ENCODE data around the gene LLGL2.

The LLGL2 gene

DNA sequence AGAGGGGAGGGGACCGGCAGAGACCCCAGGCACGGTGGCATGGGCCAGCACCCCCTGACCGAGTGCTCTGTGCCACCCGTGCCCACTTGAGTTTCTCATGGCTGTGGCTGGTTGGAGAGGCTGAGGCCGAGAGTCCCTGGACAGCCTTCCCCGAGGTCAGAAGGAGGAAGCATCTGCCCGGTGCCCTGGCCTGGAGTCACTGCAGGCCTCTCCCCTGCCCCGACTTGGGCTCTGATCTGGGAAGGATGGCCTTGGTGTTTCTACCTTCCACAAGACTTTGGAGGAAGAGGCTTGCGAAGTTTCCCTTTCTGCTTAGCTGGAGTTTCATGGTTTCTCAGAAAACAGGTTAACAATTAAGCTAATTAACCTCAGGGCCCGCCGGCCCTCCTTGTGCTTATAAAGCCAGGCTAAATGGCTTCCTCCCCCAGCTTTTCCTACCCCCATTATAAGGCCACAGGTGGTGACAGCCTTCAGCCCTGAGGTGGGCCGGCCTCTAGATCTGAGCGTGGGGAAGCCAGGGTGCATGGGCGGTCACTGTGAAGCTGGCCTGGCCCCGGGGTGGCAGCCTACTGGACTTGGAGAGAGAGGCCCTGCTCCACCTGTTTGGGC lies 17.3 kb downstream of the LLGL2 start:
- no peak overlapping the region for H3K4me3 ChIP-seq (replicated peaks; ENCODE audit: low read depth, low read length)
- no peak for DNase-seq (ENCODE audit: extremely low read depth, low read depth)
- TF ChIP-seq, protein P1, sequence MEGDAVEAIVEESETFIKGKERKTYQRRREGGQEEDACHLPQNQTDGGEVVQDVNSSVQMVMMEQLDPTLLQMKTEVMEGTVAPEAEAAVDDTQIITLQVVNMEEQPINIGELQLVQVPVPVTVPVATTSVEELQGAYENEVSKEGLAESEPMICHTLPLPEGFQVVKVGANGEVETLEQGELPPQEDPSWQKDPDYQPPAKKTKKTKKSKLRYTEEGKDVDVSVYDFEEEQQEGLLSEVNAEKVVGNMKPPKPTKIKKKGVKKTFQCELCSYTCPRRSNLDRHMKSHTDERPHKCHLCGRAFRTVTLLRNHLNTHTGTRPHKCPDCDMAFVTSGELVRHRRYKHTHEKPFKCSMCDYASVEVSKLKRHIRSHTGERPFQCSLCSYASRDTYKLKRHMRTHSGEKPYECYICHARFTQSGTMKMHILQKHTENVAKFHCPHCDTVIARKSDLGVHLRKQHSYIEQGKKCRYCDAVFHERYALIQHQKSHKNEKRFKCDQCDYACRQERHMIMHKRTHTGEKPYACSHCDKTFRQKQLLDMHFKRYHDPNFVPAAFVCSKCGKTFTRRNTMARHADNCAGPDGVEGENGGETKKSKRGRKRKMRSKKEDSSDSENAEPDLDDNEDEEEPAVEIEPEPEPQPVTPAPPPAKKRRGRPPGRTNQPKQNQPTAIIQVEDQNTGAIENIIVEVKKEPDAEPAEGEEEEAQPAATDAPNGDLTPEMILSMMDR (IDR thresholded peaks at IDR 0.05; ENCODE audit: low read depth, low read length, missing control alignments), result no peak

DNA sequence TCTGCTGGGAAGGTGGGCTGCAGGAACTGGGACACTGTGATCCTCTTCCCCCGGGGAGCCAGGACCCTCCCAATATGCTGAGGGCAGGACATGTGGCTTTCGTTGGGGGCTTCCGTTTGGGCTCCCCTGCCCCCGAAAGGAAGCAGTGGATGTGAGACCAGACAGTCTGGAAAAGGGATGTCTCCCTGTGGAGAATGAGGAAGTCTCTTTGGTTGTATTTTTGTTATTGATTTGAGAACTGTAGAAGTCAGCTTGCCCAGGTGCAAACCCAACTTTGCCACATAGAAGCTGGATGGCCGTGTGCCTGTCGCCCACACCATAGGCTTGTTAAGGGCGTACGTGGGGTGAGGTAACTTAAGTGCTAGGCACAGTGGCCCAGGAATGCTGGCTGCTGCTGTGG lies 18.8 kb downstream of the LLGL2 start:
- H3K4me3 ChIP-seq (replicated peaks; ENCODE audit: low read depth, low read length), result no peak overlapping the region
- TF ChIP-seq, protein P1 (IDR thresholded peaks at IDR 0.05; ENCODE audit: low read depth, low read length, missing control alignments), result no peak
- no peak for DNase-seq (ENCODE audit: extremely low read depth, low read depth)

DNA sequence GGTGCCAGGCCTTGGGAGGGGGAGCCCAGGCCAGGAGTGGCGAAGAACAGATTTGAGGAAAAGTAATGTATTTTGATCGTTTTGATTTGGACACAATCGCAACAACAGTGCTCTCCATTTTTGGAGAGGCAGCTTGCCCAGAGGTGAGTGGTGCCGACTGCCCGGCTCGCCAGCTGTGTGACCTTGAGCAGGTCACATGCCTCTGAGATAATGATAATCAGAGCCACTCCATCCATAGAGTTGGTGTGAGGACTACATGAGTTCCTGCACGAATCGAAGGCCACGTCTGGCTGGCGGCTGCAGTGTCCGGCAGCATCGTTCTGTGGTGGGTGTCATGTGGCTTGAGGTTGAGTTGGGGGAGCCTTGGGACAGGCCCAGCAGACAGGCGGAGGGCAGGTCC lies 20.7 kb downstream of the LLGL2 start:
- DNase-seq (ENCODE audit: extremely low read depth, low read depth), result no peak
- TF ChIP-seq, protein P1 (IDR thresholded peaks at IDR 0.05; ENCODE audit: low read depth, low read length, missing control alignments), result no peak
- no peak overlapping the region for H3K4me3 ChIP-seq (replicated peaks; ENCODE audit: low read depth, low read length)

DNA sequence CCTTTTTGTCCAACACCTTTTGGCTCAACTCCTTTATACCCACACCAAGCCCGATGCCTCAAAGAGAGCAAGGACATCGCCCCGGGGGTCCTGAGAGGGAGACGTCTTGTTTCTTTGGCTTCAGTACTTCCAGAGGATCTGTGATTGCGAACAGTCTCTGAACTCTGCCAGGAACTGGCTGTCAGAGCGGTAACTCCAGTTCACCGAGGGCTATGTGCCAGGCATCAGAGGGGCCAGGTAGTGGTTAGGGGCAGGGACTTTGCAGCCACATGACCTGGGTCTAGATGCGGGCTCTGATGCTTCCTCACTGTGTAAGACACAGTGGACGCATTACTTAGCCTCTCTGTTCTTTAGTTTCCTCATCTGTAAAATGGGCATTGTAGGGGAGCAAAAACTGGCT lies 21.6 kb downstream of the LLGL2 start:
- TF ChIP-seq, protein P1 (IDR thresholded peaks at IDR 0.05; ENCODE audit: low read depth, low read length, missing control alignments), result no peak

DNA sequence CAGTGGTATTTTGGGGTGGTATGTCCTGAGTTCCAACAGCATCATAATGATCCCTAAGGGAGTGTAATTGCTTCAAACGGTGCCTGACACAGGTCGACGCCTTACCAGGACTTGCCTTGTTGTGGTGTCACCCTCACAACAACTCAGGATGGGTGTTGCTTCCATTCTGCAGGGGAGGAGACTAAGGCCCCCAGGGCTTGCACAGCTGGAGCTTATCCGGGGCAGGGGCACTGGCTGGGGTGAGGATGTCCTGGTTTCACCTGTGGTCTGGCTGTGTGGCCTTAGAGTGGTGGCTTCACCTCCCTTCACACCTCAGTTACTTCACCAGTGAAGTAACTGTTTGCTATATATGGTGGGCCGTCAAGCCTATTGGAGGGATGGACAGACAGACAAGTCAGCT lies 23.3 kb downstream of the LLGL2 start:
- TF ChIP-seq, protein P1 (IDR thresholded peaks at IDR 0.05; ENCODE audit: low read depth, low read length, missing control alignments), result no peak
- no peak for DNase-seq (ENCODE audit: extremely low read depth, low read depth)
- H3K4me3 ChIP-seq (replicated peaks; ENCODE audit: low read depth, low read length), result no peak overlapping the region

More for the DNA sequence above, 21.6 kb downstream of the LLGL2 start:
- DNase-seq (ENCODE audit: extremely low read depth, low read depth), result no peak
- no peak overlapping the region for H3K4me3 ChIP-seq (replicated peaks; ENCODE audit: low read depth, low read length)

DNA sequence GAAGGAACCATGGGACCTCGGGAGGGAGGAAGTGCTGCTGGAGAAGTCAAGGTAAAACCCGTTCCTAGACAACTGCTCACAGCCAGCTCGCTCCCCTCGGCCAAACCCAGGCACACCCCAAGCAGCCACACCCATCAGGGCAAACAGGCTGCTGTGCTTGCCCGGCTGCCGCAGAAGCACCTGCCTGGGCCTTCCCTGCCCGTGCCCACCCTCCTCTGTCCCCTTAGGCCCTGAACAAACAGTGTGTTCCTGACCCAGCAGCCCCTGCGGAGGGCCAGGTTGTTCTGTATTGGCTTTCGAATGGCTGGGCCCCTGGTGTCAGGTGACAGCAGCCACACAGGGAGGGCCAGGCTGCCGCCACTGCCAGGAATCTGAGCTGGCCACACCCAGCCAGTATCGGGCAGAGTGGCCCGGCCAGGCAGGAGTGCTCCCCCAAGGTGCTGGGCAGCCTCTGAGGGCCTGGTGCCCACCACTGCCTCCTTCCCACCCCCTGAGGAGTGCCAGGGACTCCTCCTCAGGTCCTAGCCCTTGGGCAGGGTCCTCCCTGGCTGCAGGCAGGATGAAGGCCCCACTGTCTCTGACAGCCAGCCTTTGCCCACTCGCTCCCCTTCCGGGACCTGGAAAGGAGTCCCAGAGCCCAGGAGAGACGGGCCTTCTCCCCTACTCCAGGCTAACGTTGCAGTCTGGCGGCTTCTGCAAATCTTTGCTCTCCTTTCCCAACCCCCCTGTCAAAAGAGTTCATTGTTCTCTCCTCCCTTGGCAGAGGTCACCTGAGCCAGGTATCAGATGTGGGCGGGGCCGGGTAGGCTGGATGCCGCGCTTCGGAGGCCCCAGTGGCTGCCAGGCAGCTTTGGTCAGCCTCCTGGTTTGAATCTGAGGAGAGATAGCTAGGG lies 24.0 kb downstream of the LLGL2 start:
- no peak for DNase-seq (ENCODE audit: extremely low read depth, low read depth)
- TF ChIP-seq, protein P1 (IDR thresholded peaks at IDR 0.05; ENCODE audit: low read depth, low read length, missing control alignments), result no peak
- no peak overlapping the region for H3K4me3 ChIP-seq (replicated peaks; ENCODE audit: low read depth, low read length)
